ENCODE data around the gene SYT2.
"Not testable (repeated sequence)": the region's sequence is repeated elsewhere in the genome, so short reads cannot be mapped to it uniquely, and the experiment has no call there.

SYT2 gene

DNA sequence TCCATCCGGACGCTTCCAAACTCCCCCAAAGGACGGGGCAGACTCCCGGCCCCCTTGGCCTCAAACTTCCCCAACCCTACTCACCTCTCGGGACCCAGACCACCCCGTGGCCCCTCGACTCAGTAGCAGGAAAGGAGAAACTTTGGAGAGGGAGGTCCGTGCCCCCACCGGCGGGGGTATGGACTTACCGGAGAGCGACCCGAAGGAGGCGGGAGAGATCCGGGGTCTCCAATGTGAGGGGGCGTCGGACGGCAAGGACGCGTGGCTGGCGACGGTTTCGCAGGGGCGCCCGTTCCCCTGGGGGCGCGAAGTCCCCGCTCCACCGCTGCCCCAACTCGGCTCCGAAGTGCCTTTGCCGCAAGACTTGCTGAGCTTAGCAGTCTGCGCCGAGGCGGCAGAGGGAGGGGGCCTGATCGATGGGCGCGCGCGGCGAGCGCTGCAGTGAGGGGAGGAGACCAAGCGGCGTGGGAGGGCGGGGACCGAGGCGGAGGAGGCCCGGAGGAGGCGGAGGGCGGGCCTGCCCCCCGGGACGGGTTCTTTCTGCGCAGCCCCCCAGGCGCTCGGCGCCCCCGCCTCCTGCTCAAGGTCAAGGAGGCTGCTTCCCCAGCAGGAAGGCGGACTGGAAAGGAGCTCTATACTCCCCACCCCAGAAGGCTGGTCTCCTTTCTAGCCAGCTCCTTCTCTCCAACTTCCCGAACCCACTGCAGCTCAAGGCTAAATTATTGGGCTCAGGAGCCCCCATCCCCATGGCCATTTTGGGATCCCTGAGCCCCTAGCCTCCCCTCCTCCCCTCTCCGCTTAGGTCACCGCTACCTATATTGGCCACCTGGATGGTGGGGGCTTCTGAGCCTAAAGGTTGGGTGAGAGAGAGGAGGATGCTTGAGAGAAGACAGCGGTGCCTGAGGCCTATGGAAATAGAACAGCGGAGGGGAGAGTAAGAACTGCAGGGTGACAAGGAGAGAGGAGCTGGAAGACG is at the start of gene SYT2:
TSS of gene SYT2 (minus strand) at position 385 of the 976 bp plus-strand sequence. CDS start 104,682 bp downstream, outside the sequence.
- DNase-seq: peak; percentile 56

DNA sequence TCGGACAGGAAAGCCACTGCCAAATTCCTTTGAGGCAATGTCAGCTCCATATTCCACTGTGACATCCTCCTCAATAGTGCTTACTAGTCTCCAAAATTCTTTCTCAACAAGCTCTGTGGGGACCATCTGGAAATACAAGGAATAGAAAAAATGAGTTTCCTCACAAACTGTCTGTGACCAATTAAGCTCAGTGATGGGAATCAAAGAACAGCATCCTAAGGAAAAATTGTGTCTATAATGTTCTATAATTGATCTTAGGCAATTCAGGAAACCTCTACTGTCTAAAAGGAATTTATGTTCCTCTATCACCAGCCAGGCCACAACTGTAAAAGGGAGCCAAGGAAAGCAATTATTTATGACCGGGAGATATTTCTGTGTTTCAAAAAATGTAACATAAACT is 46.1 kb upstream of the SYT2 start:
- no peak for DNase-seq

DNA sequence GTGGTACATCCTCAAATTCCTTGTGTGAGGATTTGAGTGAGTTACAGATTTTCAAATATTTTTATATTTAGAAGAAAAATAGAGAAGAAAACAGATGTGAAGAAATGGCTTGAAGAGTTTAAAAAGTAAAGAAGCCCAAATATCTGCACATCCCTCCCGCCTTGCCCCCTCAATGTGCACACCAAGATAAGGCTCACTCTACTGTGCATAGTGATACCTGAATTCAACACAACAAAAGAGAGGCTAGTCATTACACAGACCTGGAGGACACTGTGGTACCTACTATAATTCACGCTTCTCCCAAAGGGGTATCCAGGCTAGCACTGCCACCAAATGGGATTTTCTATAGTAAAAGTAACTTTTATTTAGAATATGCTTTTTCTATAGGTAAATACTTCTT is 44.0 kb upstream of the SYT2 start:
- DNase-seq: no peak

DNA sequence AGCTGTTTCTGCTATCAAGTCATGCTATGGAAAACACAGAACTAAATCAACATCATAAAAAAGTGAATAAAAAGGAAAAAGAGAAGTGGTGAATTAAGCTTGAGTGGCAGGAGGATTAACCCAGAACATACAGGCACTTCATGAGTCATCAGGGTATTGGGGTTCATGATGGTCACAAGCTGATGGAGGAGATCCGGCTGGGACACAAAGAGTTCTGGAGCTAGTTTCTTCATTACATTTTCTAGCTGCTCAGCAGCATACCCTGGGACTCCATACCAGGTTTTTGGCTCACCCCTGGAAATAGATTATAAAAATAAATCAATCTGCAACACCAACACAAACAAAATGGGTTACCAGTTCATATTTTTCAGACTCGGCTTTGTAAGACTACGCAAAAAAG is 42.5 kb upstream of the SYT2 start:
- no peak for DNase-seq

DNA sequence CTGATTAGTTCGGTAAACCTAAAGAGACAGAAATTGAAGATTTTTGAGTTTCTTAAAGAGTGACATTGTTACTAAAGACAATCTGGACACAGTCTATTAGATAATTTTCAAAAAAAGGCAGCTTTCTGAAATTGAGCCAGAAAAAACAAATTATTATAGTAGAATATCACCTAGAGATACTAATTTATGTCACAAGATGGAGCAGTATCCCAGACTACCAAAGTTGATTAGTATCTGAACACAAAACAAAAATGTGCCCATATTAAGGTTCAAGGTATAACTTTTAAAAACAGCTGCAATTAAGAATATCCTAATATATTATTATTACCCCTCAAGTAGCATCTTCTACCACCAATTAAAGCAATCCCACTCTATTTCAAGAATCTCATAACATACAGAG is 40.5 kb upstream of the SYT2 start:
- DNase-seq: no peak

DNA sequence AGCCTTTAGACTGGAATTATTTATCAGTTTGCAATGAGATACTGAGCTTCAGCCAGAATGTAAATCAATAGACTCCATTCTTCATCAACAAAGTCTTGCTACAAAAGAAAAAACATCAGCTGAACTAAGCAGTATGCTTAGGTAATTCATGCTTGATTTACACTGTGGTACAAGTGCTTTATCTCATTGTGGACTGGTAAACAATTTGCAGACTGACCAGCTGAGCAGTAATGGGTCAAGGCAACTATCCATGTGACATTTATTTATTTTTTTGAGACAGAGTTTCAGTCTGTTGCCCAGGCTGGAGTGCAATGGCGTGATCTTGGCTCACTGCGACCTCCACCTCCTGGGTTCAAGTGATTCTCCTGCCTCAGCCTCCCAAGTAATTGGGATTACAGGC is 39.8 kb upstream of the SYT2 start:
- no peak for DNase-seq

DNA sequence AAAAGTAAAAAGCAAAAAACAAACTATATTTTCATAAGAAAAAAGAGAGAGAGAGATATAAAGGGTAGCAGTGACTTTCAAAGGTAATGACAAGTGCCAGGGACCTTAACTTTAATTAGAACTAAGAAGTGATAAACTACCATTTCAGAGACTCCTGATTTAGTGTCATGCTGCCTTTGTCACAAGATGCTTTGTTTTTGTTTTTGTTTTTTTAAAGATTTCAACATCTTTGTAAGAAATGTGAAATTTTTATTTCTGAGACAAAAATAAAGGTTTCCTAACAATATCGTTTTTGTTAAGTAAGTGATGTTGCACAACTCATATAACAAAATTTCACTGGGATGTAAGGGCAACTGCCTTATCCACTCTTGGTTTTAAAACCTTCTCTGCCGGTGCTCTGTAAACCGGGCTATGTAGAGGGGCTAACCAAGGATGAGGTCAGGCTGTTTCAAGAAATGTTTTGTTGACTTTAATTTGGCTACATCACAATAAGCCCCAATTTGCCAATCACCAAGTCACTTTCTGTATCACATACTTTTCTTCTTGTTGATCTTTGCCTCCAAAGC is 35.2 kb upstream of the SYT2 start:
- no peak for DNase-seq

DNA sequence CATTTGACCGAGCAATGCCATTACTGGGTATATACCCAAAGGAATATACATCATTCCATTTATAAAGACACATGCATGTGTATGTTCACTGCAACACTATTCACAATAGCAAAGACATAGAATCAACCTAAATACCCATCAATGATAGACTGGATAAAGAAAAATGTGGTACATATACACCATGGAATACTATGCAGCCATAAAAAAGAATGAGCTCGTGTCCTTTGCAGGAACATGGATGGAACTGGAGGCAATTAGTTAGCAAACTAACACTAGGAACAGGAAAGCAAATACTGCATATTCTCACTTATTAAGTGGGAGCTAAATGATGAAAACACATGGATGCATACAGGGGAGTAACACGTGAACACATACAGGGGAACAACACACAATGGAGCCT is 34.5 kb upstream of the SYT2 start:
- not testable (repeated sequence) for DNase-seq

DNA sequence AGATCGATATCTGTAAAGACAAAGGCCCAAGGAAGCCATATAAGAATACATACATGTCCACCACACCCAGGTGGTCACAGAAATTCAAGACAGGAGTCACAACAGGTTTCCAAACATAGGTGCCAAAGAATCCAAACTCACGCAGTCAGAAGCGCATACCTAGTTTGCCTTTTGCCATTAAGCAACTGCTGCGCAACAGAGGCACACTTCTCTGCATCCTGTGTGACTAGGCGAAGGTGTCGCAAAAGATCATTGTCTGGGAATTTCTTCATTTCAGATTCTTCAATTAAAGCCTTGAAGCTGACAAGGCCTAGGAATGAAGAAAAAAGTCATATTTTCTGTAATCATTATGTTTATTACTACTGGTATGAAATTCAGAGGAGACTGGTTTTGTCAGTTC is 32.2 kb upstream of the SYT2 start:
- no peak for DNase-seq

DNA sequence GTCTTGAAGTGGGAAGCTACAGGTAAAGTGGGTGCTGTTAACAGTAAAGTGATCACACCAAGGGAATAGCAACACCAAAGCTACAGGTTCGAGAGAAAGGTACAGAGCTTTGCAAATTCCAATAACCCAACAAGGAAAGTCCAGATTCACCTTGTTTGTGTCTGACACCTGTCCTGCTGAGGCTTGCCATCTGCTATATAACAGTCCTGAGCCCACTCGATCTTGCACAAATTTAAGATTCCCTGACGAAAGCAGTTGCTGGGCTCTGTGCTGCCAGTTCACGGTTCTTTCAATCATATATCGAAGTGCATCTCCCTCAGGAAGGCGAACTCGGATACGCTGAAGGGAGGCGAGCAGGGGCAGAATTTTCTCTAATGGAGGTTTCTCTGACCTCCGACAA is 23.0 kb upstream of the SYT2 start:
- DNase-seq: no peak

DNA sequence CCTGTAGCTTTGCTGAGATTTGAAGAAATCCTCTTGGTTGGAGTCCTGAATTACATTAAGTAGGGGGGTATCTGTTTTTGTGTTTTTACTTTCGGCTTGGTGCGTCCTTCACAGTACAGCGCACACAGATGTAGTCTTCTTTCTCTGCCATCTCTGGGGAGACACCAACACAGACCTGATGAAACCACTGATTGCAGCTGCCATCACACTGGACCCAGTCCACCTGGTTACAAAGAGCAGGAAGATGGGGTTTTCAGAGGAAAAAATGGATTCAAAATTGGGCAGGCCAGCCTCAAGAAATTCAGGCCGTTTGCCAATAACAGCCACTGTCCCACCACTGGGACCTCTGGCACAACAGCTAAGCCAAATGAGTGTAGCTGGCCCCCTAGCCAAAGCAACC is 18.7 kb upstream of the SYT2 start:
- DNase-seq: no peak

DNA sequence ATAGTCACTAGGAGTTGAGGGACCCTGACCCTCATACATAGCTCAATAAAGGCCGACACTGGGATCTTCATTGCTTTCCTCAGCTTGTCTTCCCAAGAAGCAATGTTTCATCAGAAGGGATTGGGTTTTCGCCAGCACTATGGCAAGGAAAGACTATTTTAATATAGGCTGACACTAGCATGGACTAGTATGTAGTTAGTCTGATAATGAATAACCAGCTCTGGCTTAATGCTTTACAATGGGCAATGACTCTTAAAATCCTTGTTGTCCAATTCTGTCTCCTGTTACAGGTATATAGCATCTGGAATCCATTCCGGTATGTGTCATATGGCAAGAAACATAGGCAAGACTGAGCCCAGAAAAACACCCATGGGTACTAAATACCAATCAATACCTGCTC is 15.3 kb upstream of the SYT2 start:
- no peak for DNase-seq

DNA sequence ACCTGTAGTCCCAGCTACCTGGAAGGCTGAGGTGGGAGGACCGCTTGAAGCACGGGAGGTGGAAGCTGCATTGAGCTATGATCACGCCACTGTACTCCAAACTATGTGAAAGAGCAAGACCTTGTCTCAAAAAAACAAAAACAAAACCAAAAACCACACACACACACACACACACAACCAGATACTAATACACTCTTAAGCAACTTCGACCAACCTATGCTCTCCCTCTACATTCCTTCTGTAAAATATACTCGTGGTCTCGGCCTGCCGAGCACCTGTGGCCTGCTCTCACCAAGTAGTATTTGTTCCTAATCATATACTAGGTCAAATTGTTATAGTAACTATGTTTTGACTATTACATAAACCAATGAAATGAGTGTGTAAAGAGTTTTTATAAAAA is 13.5 kb upstream of the SYT2 start:
- DNase-seq: no peak

DNA sequence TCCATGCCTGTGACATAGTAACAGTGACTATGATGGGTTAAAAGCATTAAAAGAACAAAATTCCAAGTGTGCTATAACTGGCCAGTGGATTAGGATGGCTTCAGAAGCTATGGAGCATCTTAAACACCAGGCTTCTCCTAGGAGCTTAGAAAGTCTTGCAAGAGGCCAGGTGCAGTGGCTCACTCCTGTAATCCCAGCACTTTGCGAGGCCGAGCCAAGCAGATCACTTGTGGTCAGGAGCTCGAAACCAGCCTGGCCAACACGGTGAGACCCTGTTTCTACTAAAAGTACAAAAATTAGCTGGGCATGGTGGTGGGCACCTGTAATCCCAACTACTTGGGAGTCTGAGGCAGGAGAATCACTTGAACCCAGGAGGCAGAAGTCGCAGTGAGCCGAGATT is 12.8 kb upstream of the SYT2 start:
- DNase-seq: not testable (repeated sequence)

DNA sequence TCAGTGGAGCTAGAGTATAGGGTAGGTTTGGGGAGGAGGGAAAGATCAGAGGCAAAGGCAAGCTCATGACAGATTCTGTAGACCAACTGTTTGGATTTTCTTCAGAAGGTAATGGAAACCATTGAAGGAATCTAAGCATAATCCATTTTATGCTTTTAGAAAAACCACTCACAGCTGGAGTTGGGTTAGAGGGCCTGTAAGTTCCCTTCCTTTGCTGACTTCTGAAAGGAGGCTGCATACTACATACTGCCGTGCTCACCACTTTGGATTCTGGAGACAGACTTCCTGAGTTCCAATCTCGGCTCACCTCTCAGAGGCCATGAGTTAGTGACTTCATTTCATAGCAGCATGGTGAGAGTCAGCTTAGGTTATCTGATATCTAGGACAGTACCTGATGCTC is 6.4 kb upstream of the SYT2 start:
- DNase-seq: no peak

DNA sequence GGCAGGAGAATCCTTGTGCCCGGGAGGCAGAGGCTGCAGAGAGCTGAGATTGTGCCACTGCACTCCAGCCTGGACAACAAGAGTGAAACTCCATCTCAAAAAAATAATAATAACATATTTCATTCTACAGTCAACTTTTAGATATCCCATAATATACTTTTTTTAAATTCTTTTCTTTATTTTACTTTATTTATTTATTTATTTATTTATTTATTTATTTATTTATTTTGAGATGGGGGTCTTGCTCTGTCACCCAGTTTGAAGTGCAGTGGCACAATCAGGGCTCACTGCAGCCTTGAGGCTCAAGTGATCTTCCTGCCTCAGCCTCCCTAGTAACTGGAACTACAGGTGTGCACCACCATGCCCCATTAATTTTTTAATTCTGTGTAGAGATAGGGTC is 3.9 kb upstream of the SYT2 start:
- DNase-seq: not testable (repeated sequence)

DNA sequence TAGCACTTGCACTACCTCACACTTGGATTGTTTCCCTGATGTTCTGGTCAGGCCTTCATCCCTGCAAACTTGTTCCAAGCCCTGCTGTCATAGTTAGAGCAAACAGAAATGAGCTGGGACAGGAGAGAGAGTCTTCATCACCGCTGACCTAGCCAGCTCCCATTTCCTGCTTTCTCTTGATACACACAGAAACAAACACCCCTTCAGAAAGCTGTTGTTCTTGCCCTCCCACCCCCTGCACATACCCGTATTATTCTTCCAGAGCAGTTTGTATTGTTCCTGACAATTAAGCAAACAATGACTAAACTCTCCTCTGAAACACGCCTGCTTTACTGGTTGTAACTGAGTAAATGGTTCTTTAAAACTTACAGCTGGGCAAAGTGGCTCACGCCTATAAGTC is 2.9 kb upstream of the SYT2 start:
- peak; percentile 88 for DNase-seq

DNA sequence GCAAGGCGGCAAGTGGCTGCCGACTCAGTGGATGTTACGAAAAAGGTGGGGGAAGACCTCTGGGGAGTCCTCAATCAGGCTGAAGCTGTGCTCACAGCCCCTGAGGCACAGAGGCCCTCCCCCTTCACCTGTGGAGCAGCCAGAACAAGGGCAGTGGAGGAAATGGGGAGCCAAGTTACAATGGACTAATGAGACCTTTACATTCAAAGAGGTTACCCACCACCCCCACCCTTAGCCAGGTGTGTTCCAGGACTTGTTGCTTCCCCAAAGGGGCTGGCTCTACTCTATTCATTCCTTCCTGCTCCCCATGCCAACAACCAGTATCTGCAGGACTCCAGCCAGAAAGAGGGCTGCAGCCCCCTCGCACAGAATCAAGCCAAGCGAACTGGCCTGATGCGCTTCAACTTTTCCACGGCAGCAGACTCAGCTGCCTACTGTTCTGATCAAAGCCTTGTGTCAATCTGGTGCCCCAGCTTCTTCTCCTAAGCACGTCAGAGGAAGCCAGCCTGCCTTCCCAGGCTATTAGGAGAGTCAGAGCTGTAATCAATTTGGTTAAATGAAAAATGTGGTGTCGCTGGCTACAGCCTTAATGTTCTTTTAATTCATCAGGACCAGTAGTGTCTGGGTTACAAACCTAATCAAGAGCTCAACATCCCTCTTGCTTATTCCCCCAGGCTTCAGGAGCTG is 1.8 kb upstream of the SYT2 start:
- no peak for DNase-seq

DNA sequence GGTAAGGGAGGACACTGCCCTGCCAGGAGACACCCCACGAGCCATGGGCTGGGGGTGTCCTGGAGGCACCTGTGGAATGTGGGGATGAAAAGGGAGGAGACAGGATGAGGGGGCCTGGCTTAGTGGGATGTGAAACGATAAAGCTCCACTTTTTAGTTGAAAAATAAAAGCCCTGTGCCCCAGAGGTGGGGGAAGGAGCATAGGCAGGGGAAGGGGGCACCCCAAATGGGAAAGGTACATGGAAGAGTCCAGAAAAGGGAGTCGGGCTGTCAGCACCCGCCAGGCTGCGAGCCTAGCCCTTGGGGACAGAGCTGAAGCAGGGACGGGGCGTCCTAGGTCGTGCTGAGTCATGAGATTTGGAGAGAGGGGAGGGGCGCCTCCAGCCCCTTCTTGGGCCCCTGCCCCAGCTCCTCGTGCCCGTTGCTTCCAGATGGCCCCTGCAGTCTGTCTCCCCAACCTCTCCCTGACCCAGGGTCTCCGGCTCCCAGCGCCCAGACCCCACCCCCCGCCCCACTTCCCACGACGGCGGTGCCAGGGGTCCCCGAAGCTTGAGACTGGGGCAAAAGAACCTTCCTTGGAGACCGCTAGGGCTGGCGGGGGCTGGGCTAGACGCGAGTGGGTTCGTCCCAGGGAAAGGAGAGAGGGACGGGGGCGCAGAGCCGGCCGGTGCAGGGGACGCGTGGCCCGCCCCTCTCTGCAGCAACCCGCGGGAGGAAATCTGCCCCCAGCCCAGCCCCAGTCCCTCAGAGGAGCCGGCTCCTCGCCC is 795 bp downstream of the SYT2 start:
- no peak for DNase-seq

DNA sequence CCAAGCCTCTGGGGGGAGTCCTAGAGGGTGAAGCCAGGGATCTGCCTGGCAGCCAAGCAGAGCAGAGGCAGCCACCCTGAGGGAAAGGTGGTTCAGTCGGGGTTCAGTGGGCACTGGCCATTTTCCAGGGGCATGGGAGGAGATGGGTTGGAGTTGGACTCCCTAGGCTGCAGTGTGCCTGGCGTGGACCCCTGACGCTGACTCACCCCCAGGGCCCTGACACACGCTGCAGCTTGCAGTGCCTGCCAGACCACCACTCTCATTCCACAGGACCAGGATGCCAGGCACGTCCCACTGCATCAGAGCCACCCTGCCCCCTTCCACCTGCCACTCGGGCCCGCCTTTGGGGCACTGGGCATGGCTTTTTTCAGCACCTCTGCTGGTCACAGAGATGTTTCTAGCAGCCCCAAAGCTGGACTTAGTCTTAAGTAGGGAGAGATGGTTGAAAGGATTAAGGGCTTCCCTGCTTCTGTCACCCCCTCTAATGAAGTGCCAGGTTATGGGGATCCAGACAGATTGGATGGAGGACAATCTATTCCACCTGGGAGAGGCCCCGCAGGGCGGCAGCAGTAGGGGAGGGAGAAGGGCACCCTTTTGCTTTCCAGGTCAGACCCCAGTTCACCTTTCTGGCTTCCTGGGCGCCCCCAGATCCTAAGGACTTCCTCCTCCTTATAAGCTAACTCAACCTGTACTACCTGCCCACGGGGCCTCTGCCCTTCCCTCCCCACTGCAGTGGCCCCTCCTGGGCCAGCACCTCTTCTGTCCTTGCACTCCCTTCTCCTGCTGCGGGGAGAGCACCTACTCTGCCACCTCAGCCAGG is 1.6 kb downstream of the SYT2 start:
- DNase-seq: no peak

DNA sequence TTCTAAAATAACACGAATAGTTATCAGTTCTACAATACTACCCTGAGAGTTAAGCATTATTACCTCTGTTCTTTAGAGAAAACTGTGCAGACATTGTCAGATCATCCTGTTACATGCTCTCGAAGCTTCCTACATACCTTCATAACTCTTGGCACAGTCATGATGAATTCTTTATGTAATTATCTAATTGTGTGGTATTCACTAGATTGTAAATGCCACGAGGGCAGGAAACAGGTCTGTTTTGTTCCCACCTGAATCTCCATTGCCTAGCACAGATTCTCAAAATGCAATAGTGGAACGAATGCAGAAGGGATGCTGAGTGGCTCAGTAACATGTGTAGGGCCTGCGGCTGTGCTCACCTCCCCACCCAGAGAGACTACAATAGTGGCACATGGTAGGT is 3.4 kb downstream of the SYT2 start:
- no peak for DNase-seq

DNA sequence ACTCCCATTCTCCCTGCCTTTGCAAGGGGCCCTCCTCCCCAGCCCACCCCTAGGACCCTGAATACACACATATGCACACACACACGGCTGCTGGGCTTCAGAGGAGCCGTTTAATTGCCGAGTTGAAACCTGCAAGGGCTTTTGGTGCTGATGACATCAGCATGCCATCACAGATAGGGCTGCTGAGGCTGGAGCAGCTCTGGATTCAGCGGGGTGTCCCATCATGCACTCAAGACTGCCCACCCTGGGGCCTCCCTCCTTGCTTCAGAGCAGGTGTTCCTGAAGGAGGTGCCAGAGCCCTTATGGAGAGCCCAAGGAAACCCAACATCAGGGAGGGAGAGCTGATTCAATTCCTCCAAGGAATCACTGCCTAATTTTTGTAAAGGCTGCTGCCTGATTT is 5.7 kb downstream of the SYT2 start:
- no peak for DNase-seq

All from NCI-H510A treated with DMSO at 0.1 percent for 48 hours (cell line).